Astrocyte (in vitro differentiated cells and primary cell): ENCODE results near the gene KRTAP4-9. TPM values are rescaled to one million over a fixed set of nuclear protein-coding genes. Genes with fewer than 3 reads are reported as not detected.
"Not testable (repeated sequence)": the region's sequence is repeated elsewhere in the genome, so short reads cannot be mapped to it uniquely, and the experiment has no call there.

Experiments used
- DNase-seq: peaks from one replicate; pipeline ENCODE4 v3.0.0-alpha.2; 2010; ENCODE audit warnings: low read depth
- FAIRE-seq: peaks from 2 replicates; lab custom pipeline; 2011; peaks lifted over from hg19 to GRCh38; lab: Jason Lieb, UNC
- H2AFZ ChIP-seq: 2 replicates; pipeline ENCODE4 v1.6.0; 2012; ENCODE audit warnings: low read depth, low read length, inconsistent platforms
- H3K27ac ChIP-seq: 2 replicates; pipeline ENCODE4 v1.5.1; 2011; ENCODE audit warnings: low read depth, low read length, inconsistent platforms
- H3K27me3 ChIP-seq: 2 replicates; pipeline ENCODE4 v1.6.0; 2011; ENCODE audit warnings: low read length, inconsistent platforms; ENCODE audit not compliant: insufficient read depth
- H3K36me3 ChIP-seq: 2 replicates; pipeline ENCODE4 v1.5.1; 2011; ENCODE audit warnings: low read length, inconsistent platforms; ENCODE audit not compliant: insufficient read depth
- H3K4me1 ChIP-seq: 2 replicates; pipeline ENCODE4 v1.5.1; 2011; ENCODE audit warnings: low read length, inconsistent platforms; ENCODE audit not compliant: insufficient read depth
- H3K4me2 ChIP-seq: 2 replicates; pipeline ENCODE4 v1.6.0; 2012; ENCODE audit warnings: low read length, inconsistent platforms
- H3K4me3 ChIP-seq: 2 replicates; pipeline ENCODE4 v1.5.1; 2011; ENCODE audit warnings: low read depth, mild to moderate bottlenecking, low read length, inconsistent platforms; ENCODE audit not compliant: insufficient read depth
- H3K79me2 ChIP-seq: 2 replicates; pipeline ENCODE4 v1.6.0; 2012; ENCODE audit warnings: mild to moderate bottlenecking, low read length, inconsistent platforms; ENCODE audit not compliant: insufficient read depth
- H3K9ac ChIP-seq: 2 replicates; pipeline ENCODE4 v1.6.0; 2012; ENCODE audit warnings: mild to moderate bottlenecking, low read length, inconsistent platforms
- H3K9me3 ChIP-seq: 2 replicates; pipeline ENCODE4 v1.5.1; 2012; ENCODE audit warnings: low read depth, mild to moderate bottlenecking, low read length, inconsistent platforms; ENCODE audit not compliant: insufficient read depth
- H4K20me1 ChIP-seq: 2 replicates; pipeline ENCODE4 v1.6.0; 2012; ENCODE audit warnings: low read length, inconsistent platforms; ENCODE audit not compliant: insufficient read depth
- H3K27ac Mint-ChIP-seq: one replicate; pipeline ENCODE4 v1.8.0; 2021; ENCODE audit warnings: mild to moderate bottlenecking, mixed read lengths; ENCODE audit not compliant: unreplicated experiment
- H3K27me3 Mint-ChIP-seq: one replicate; pipeline ENCODE4 v1.8.0; 2021; ENCODE audit warnings: low read depth, mixed read lengths; ENCODE audit not compliant: unreplicated experiment
- H3K36me3 Mint-ChIP-seq: one replicate; pipeline ENCODE4 v1.8.0; 2021; ENCODE audit warnings: low read depth, mixed read lengths; ENCODE audit not compliant: unreplicated experiment
- H3K4me1 Mint-ChIP-seq: one replicate; pipeline ENCODE4 v1.8.0; 2021; ENCODE audit warnings: low read depth, mixed read lengths; ENCODE audit not compliant: unreplicated experiment
- H3K4me3 Mint-ChIP-seq: one replicate; pipeline ENCODE4 v1.8.0; 2021; ENCODE audit warnings: mild to moderate bottlenecking, moderate library complexity, mixed read lengths; ENCODE audit not compliant: unreplicated experiment
- H3K9me3 Mint-ChIP-seq: one replicate; pipeline ENCODE4 v1.8.0; 2021; ENCODE audit warnings: mild to moderate bottlenecking, mixed read lengths; ENCODE audit not compliant: unreplicated experiment
- CTCF ChIP-seq: IDR thresholded peaks from 2 replicates; pipeline ENCODE4 v1.5.1; 2011; ENCODE audit warnings: low read depth, mild to moderate bottlenecking, inconsistent platforms, low read length, moderate library complexity; ENCODE audit not compliant: insufficient read depth
- EZH2 ChIP-seq: IDR thresholded peaks from 2 replicates; pipeline ENCODE4 v1.6.1; 2012; ENCODE audit warnings: mild to moderate bottlenecking, low read length, inconsistent platforms; ENCODE audit not compliant: insufficient read depth
- total RNA-seq: library from RNA; stranded (reverse); gene quantifications from 2 replicates; pipeline ENCODE4 v1.2.1, GENCODE V29; 2021

KRTAP4-9 gene
- total RNA-seq, 1 donor from 2014 or later: not detected

- no peaks in the 10 kb centered on the region for H3K9me3 Mint-ChIP-seq
- H3K4me2 ChIP-seq: no peak overlapping the region
- DNase-seq (peak; percentile 36), FAIRE-seq (no peak)
- no peak for TF ChIP-seq EZH2
- TF ChIP-seq CTCF: no peak
- H3K4me3 ChIP-seq: no peak overlapping the region
- no peaks in the 10 kb centered on the region for H3K36me3 Mint-ChIP-seq
- H3K4me1 Mint-ChIP-seq: peaks cover 23% of the 10 kb centered on the region
- peaks cover 3% of the 10 kb centered on the region for H3K9me3 ChIP-seq
- no peaks in the 10 kb centered on the region for H3K27me3 Mint-ChIP-seq
- H3K27ac ChIP-seq: no peak overlapping the region
- no peaks in the 10 kb centered on the region for H3K79me2 ChIP-seq
- H3K4me3 Mint-ChIP-seq: no peak overlapping the region
- H4K20me1 ChIP-seq: no peaks in the 10 kb centered on the region
- H3K27me3 ChIP-seq: no peaks in the 10 kb centered on the region
- peaks cover 5% of the 10 kb centered on the region for H3K4me1 ChIP-seq
- no peaks in the 10 kb centered on the region for H3K36me3 ChIP-seq
- no peak overlapping the region for H2AFZ ChIP-seq
- H3K27ac Mint-ChIP-seq: no peak overlapping the region
- peak overlapping the region; percentile 58 for H3K9ac ChIP-seq
These were observed 2.8 kb downstream of the KRTAP4-9 start for GRCh38 chr17:41107941-41108450.

GRCh38 chr17:41108728-41109386 lies 3.7 kb downstream of the KRTAP4-9 start:
- not testable (repeated sequence) for H3K27me3 ChIP-seq, H3K4me1 ChIP-seq, DNase-seq, H3K9me3 Mint-ChIP-seq, H3K27ac Mint-ChIP-seq, FAIRE-seq, H3K36me3 ChIP-seq, H2AFZ ChIP-seq, H3K9me3 ChIP-seq, H3K36me3 Mint-ChIP-seq, H3K79me2 ChIP-seq, H3K4me3 Mint-ChIP-seq, H3K27ac ChIP-seq, H4K20me1 ChIP-seq, H3K27me3 Mint-ChIP-seq
- peaks cover 14% of the 10 kb centered on the region for H3K4me1 Mint-ChIP-seq
- Histone ChIP-seq H3K4me2 (peak overlapping the region; percentile 30), H3K9ac (peak overlapping the region; percentile 58), H3K4me3 (peak overlapping the region; percentile 34)

- DNase-seq (no peak), FAIRE-seq (no peak)
- Mint-ChIP-seq H3K4me1 (peaks cover 1% of the 10 kb centered on the region), H3K36me3 (no peaks in the 10 kb centered on the region), H3K9me3 (peaks cover 2% of the 10 kb centered on the region), H3K27ac (no peak overlapping the region), H3K4me3 (no peak overlapping the region), H3K27me3 (peaks cover under 1% of the 10 kb centered on the region)
- Histone ChIP-seq H3K9me3 (peaks cover 6% of the 10 kb centered on the region), H3K4me3 (no peak overlapping the region), H3K79me2 (no peaks in the 10 kb centered on the region), H3K36me3 (no peaks in the 10 kb centered on the region), H3K4me1 (no peaks in the 10 kb centered on the region), H3K27me3 (no peaks in the 10 kb centered on the region), H3K4me2 (no peak overlapping the region), H2AFZ (no peak overlapping the region), H3K27ac (no peak overlapping the region), H4K20me1 (no peaks in the 10 kb centered on the region), H3K9ac (no peak overlapping the region)
- no peak for TF ChIP-seq CTCF
- no peak for TF ChIP-seq EZH2
These were observed 6.1 kb downstream of the KRTAP4-9 start for GRCh38 chr17:41111151-41111885.
